GM12875 (cell line): Measurements from ENCODE around the gene DLG1.
"Not testable (repeated sequence)": the region's sequence is repeated elsewhere in the genome, so short reads cannot be mapped to it uniquely, and the experiment has no call there.

Experiments
- H3K4me3 ChIP-seq: one replicate; pipeline ENCODE4 v1.5.1; 2011; ENCODE audit warnings: low read depth, low read length, control low read depth
- TF ChIP-seq, protein P1 (sequence below): IDR thresholded peaks from 2 replicates; pipeline ENCODE4 v1.5.1; 2011; ENCODE audit warnings: low read depth, mild to moderate bottlenecking, control low read depth, inconsistent platforms, low read length, moderate library complexity, borderline replicate concordance; ENCODE audit not compliant: insufficient read depth

DLG1 gene

DNA sequence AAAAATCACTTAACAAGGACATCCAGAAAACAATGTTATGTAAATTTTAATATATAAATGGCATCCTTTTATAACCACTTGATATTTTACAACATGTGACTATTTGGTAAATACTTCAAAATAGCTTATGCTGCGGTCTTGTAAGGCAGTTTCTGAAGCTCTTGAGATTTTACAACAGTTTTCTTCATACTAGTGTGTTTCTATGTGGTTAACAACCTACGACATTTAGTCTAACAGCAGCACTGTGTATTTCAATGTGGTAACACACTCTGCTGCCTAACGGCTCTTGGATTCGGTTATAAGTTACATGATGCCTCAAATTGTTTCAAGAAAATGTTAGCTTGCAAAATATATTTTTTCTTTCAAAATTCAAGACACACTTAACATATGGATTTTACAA lies 255.9 kb downstream of the DLG1 start:
- no peak overlapping the region for H3K4me3 ChIP-seq
- TF ChIP-seq, protein P1, sequence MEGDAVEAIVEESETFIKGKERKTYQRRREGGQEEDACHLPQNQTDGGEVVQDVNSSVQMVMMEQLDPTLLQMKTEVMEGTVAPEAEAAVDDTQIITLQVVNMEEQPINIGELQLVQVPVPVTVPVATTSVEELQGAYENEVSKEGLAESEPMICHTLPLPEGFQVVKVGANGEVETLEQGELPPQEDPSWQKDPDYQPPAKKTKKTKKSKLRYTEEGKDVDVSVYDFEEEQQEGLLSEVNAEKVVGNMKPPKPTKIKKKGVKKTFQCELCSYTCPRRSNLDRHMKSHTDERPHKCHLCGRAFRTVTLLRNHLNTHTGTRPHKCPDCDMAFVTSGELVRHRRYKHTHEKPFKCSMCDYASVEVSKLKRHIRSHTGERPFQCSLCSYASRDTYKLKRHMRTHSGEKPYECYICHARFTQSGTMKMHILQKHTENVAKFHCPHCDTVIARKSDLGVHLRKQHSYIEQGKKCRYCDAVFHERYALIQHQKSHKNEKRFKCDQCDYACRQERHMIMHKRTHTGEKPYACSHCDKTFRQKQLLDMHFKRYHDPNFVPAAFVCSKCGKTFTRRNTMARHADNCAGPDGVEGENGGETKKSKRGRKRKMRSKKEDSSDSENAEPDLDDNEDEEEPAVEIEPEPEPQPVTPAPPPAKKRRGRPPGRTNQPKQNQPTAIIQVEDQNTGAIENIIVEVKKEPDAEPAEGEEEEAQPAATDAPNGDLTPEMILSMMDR, result no peak

DNA sequence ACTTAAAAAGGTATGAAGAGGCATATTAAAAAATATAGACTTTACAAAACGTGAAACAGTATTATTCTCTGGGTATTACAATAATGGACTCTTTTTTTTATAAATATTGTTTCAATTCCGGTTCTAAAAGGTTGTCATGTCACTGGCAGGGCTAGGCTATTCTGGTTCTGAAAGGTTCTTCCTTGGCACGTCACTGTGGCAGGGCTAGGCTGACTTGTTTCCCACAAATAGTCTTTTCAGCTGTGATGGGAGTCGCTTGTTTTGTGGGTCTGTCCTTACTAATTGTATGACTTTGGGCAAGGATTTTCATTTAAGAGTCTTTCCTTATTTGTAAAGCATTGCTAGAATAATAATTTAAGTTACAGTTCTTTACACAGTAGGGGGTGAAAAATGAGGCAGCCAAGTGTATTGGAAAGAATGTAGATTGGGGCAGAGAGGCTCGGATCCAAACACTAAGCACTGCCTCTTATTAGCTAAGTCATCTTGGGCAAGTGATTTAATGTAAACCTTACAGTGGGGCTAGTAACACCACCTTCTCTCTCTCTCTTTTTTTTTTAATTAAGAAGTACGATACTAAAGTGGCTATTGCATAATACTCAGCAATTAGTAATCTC lies 256.4 kb downstream of the DLG1 start:
- H3K4me3 ChIP-seq, result no peak overlapping the region
- TF ChIP-seq, protein P1, result no peak

DNA sequence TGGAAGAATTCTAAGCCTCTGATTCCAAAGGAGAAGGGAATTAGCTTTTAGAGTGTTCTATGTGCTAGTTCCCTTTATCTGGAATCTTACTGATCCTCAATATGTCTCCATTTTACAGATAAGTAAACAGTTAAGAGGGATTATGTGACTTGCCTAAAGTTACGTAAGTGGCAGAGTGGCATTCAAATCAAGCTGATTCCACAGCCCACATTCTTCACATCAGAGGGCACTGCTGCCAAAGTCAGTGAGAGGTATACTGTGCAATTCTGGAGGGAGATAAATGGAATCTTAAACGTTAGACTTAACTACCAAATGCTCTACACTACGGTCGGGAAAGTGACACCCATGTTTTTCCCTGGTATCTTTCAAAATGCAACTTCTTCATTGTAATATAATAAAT lies 257.8 kb downstream of the DLG1 start:
- no peak overlapping the region for H3K4me3 ChIP-seq
- TF ChIP-seq, protein P1, result no peak

DNA sequence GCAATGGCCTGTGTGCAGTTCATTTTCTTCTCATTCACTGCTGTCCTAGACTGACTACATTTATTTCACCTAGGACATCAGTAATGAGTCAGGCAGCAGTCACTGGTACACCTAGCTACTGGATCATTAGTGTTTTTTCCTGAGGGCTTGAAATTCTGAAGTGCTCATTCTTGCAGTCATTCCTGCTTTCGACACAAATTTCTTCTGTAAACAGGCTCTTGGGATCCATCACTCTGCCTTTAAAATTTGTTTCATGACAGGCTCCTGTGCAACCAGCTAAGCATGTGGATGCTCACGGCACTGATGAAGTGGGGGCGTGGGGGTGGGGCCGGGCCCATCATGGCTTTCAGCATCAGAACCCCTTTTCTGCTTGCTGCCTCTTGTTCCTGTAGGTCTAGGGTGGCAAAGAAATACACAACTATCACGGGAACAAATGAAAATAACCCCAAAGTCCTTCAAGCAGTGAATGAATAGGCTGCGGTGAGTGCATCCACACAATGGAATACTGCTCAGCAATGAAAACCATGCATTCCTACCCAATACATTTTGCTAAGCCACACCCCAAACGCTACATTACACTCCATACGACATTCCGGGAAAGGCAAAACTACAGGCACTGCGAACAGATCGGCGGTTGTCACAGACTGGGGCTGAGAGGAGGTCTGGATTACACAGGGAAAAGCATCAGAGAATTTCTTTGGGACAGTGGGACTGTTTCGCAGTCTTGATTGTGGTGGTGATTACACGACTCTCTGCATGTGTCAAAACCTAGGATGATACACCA lies 259.5 kb downstream of the DLG1 start:
- TF ChIP-seq, protein P1, result no peak
- H3K4me3 ChIP-seq, result no peak overlapping the region

DNA sequence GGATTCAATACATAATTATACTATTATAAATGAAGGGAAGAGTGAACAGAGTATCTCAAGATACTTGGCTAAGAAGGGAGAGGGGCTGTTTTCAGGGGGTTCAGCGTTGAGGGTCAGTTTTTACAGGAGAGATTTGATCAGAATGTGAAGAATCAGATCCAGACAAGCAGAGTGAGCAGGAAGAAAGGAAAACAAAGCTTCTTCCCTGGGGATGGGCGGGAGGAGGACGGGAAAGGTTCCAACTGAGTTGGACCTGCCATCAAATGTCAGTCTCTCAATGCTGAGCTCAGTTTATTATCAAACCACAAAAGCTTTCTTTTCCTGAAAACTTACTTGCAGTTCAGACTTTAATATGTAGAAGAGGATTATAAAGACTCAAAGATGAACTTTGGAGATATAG lies 262.8 kb downstream of the DLG1 start:
- no peak overlapping the region for H3K4me3 ChIP-seq
- TF ChIP-seq, protein P1, result no peak

DNA sequence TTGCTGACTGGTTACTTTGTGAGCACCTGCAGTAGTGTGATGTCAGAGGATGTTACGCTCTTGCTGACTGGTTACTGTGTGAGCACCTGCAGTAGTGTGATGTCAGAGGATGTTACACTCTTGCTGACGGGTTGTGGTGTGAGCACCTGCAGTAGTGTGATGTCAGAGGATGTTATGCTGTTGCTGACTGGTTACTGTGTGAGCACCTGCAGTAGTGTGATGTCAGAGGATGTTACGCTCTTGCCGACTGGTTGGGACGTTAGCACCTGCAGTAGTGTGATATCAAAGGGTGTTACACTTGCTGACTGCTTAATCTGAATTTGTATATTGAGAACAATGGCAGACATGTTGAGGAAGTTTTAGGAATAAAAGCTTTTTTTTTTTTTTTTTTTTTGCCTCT lies 263.6 kb downstream of the DLG1 start:
- not testable (repeated sequence) for H3K4me3 ChIP-seq

DNA sequence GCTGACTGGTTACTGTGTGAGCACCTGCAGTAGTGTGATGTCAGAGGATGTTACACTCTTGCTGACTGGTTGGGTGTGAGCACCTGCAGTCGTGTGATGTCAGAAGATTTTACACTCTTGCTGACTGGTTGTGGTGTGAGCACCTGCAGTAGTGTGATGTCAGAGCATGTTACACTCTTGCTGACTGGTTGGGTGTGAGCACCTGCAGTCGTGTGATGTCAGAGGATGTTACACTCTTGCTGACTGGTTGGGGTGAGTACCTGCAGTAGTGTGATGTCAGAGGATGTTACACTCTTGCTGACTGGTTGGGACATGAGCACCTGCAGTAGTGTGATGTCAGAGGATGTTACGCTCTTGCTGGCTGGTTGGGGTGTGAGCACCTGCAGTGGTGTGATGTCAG lies 264.6 kb downstream of the DLG1 start:
- H3K4me3 ChIP-seq, result not testable (repeated sequence)
